ENCODE data around the gene TMEM72.

The TMEM72 gene

DNA sequence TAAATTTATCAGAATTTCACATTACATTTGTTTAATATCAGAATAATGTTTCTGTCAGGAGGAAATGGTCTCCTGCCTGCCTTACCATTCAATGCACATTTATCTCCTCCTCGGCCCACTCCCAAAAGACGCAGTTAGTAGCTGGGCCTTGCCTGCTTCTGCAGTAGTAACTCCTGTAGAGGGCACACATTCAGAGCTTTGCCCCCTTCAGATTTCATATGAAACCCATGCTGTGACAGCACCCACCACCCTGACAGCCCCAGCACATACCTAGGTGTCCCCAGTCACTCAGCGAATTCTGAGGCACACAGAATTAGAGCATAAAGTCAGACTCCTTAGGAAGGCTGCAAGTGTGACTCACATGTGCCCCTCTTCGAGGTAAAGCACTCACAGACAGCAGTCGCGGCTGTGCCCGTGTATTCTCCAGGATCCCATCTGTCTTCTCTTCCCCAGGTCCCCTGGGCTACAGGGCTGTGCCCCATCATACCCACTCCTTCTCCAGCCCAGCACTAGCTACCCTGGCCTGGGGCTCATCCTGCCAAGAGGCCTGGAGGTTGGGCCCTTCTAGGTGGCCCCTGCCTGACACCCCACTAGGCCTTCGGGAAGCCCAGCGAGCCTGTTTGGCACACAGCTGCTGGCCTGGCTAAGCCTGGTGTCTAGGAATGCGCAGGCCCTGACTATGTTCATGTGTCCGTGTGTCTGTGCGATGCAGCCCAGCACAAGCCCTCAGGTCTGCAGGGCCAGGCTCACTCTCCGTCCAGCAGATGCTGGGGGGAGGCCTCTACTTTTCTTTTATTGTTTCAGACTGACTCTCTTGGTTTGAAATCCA is 72.1 kb downstream of the TMEM72 start:
- H3K9ac ChIP-seq (ENCODE audit: low read length): no peak overlapping the region
- peaks cover 6 to 10% of the 10 kb centered on the region in 2 experiments for H3K36me3 ChIP-seq (ENCODE audit: control insufficient read depth in 1 of 2, insufficient read depth in 2 of 2, low read length in 2 of 2)
- WGBS (ENCODE audit: extremely low coverage, insufficient coverage, insufficient read length): no CpG with 5 or more reads among the region's 13 CpGs
- peak overlapping the region; percentile 64 for H4K91ac ChIP-seq (ENCODE audit: low read depth, low read length)
- H4K8ac ChIP-seq (ENCODE audit: low read depth, low read length): no peak overlapping the region
- no peak overlapping the region for H2BK5ac ChIP-seq (ENCODE audit: low read depth, low read length, poor library complexity)
- H3K4me1 ChIP-seq (ENCODE audit: control insufficient read depth in 1 of 2, insufficient read depth in 2 of 2, low read length in 2 of 2): peaks cover 30 to 37% of the 10 kb centered on the region in 2 experiments
- no peaks in the 10 kb centered on the region for H3K9me3 ChIP-seq (ENCODE audit: insufficient read depth, low read depth, low read length)
- H3K18ac ChIP-seq (ENCODE audit: low read length): peak overlapping the region; percentile 39
- peaks cover 2% of the 10 kb centered on the region for H3K79me2 ChIP-seq (ENCODE audit: control insufficient read depth, insufficient read depth, low read length, poor library complexity)
- H3K14ac ChIP-seq (ENCODE audit: low read length): peak overlapping the region; percentile 18
- DNase-seq: no peak
- H2BK120ac ChIP-seq (ENCODE audit: insufficient read depth, low read length, poor library complexity): peak overlapping the region; percentile 17
- H2AK5ac ChIP-seq (ENCODE audit: low read length): peak overlapping the region; percentile 59
- H3K79me1 ChIP-seq (ENCODE audit: low read length): peaks cover 34% of the 10 kb centered on the region
- H2BK12ac ChIP-seq (ENCODE audit: low read length): peak overlapping the region; percentile 47
- no peak overlapping the region for H3K4ac ChIP-seq (ENCODE audit: low read depth, low read length)
- no peak overlapping the region for H4K12ac ChIP-seq (ENCODE audit: low read depth, low read length)
- no peak overlapping the region for H3K23ac ChIP-seq (ENCODE audit: low read length)
- no peak overlapping the region for H3K4me2 ChIP-seq (ENCODE audit: low read length)
- H2AFZ ChIP-seq (ENCODE audit: insufficient read depth, low read length, poor library complexity): no peak overlapping the region
- no peaks in the 10 kb centered on the region for H3K27me3 ChIP-seq (ENCODE audit: insufficient read depth, low read length)
- H3K27ac ChIP-seq (ENCODE audit: low read depth, low read length): no peak overlapping the region
- H3K4me3 ChIP-seq (ENCODE audit: low read depth, low read length): no peak overlapping the region

DNA sequence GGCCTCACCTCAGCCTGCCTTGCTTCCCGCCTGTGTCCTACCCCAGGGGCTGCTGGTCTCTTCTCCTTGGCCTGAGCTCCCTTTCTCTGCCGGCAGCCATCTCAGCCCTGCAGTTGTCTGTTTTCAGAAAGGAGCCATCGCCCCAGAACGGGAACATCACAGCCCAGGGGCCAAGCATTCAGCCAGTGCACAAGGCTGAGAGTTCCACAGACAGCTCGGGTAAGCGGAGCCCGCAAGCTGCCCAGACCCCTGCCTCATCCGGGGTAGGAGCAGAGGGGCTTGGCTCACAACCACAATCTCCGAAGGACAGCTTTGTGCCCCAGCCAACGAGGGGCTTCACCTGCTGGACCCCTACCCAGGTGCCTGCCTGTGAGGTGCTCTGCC is 72.8 kb downstream of the TMEM72 start:
- Histone ChIP-seq H3K4me2 (ENCODE audit: low read length) (no peak overlapping the region), H3K27ac (ENCODE audit: low read depth, low read length) (no peak overlapping the region), H2AK5ac (ENCODE audit: low read length) (peak overlapping the region; percentile 61), H3K4me3 (ENCODE audit: low read depth, low read length) (no peak overlapping the region), H4K8ac (ENCODE audit: low read depth, low read length) (no peak overlapping the region), H3K14ac (ENCODE audit: low read length) (peak overlapping the region; percentile 1), H3K23ac (ENCODE audit: low read length) (no peak overlapping the region), H3K9ac (ENCODE audit: low read length) (no peak overlapping the region), H2BK5ac (ENCODE audit: low read depth, low read length, poor library complexity) (no peak overlapping the region), H3K79me2 (ENCODE audit: control insufficient read depth, insufficient read depth, low read length, poor library complexity) (peaks cover 2% of the 10 kb centered on the region), H3K4ac (ENCODE audit: low read depth, low read length) (no peak overlapping the region), H3K18ac (ENCODE audit: low read length) (peak overlapping the region; percentile 39), H2AFZ (ENCODE audit: insufficient read depth, low read length, poor library complexity) (no peak overlapping the region), H2BK120ac (ENCODE audit: insufficient read depth, low read length, poor library complexity) (no peak overlapping the region), H2BK12ac (ENCODE audit: low read length) (peak overlapping the region; percentile 10), H4K91ac (ENCODE audit: low read depth, low read length) (peak overlapping the region; percentile 21), H3K79me1 (ENCODE audit: low read length) (peaks cover 30% of the 10 kb centered on the region), H3K27me3 (ENCODE audit: insufficient read depth, low read length) (no peaks in the 10 kb centered on the region), H3K36me3 (ENCODE audit: control insufficient read depth in 1 of 2, insufficient read depth in 2 of 2, low read length in 2 of 2) (peaks cover 9 to 10% of the 10 kb centered on the region in 2 experiments), H3K4me1 (ENCODE audit: control insufficient read depth in 1 of 2, insufficient read depth in 2 of 2, low read length in 2 of 2) (peaks cover 25 to 33% of the 10 kb centered on the region in 2 experiments), H3K9me3 (ENCODE audit: insufficient read depth, low read depth, low read length) (no peaks in the 10 kb centered on the region), H4K12ac (ENCODE audit: low read depth, low read length) (no peak overlapping the region)
- no CpG with 5 or more reads among the region's 10 CpGs for WGBS (ENCODE audit: extremely low coverage, insufficient coverage, insufficient read length)
- DNase-seq: no peak

DNA sequence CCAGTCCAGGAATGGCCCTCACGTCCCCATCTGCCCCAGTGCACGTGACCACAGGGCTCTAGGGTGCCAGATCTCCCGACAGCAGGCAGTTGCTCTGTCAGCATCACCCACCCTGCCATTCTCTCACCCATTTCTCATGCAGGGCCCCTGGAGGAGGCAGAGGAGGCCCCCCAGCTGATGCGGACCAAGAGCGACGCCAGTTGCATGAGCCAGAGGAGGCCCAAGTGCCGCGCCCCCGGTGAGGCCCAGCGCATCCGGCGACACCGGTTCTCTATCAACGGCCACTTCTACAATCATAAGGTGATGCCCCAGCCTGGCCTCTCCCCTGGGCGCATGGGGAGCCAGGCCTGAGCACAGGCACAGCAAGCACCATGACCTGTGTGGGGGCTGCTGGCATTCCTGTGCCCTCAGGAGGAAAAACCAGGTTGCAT is 73.5 kb downstream of the TMEM72 start:
- no CpG with 5 or more reads among the region's 15 CpGs for WGBS (ENCODE audit: extremely low coverage, insufficient coverage, insufficient read length)
- no peak overlapping the region for H2BK12ac ChIP-seq (ENCODE audit: low read length)
- no peak overlapping the region for H3K18ac ChIP-seq (ENCODE audit: low read length)
- no peak overlapping the region for H3K14ac ChIP-seq (ENCODE audit: low read length)
- peaks cover 22% of the 10 kb centered on the region for H3K79me1 ChIP-seq (ENCODE audit: low read length)
- peaks cover 11 to 13% of the 10 kb centered on the region in 2 experiments for H3K36me3 ChIP-seq (ENCODE audit: control insufficient read depth in 1 of 2, insufficient read depth in 2 of 2, low read length in 2 of 2)
- no peak overlapping the region for H4K12ac ChIP-seq (ENCODE audit: low read depth, low read length)
- H3K4me3 ChIP-seq (ENCODE audit: low read depth, low read length): no peak overlapping the region
- no peak overlapping the region for H2BK120ac ChIP-seq (ENCODE audit: insufficient read depth, low read length, poor library complexity)
- H3K4me1 ChIP-seq (ENCODE audit: control insufficient read depth in 1 of 2, insufficient read depth in 2 of 2, low read length in 2 of 2): peaks cover 17 to 25% of the 10 kb centered on the region in 2 experiments
- H3K27ac ChIP-seq (ENCODE audit: low read depth, low read length): no peak overlapping the region
- peaks cover 2% of the 10 kb centered on the region for H3K79me2 ChIP-seq (ENCODE audit: control insufficient read depth, insufficient read depth, low read length, poor library complexity)
- H4K91ac ChIP-seq (ENCODE audit: low read depth, low read length): no peak overlapping the region
- H3K4me2 ChIP-seq (ENCODE audit: low read length): no peak overlapping the region
- H2BK5ac ChIP-seq (ENCODE audit: low read depth, low read length, poor library complexity): no peak overlapping the region
- no peak overlapping the region for H4K8ac ChIP-seq (ENCODE audit: low read depth, low read length)
- H2AFZ ChIP-seq (ENCODE audit: insufficient read depth, low read length, poor library complexity): peak overlapping the region; percentile 9
- DNase-seq: no peak
- H2AK5ac ChIP-seq (ENCODE audit: low read length): no peak overlapping the region
- no peak overlapping the region for H3K9ac ChIP-seq (ENCODE audit: low read length)
- no peak overlapping the region for H3K4ac ChIP-seq (ENCODE audit: low read depth, low read length)
- H3K27me3 ChIP-seq (ENCODE audit: insufficient read depth, low read length): no peaks in the 10 kb centered on the region
- no peaks in the 10 kb centered on the region for H3K9me3 ChIP-seq (ENCODE audit: insufficient read depth, low read depth, low read length)
- no peak overlapping the region for H3K23ac ChIP-seq (ENCODE audit: low read length)

DNA sequence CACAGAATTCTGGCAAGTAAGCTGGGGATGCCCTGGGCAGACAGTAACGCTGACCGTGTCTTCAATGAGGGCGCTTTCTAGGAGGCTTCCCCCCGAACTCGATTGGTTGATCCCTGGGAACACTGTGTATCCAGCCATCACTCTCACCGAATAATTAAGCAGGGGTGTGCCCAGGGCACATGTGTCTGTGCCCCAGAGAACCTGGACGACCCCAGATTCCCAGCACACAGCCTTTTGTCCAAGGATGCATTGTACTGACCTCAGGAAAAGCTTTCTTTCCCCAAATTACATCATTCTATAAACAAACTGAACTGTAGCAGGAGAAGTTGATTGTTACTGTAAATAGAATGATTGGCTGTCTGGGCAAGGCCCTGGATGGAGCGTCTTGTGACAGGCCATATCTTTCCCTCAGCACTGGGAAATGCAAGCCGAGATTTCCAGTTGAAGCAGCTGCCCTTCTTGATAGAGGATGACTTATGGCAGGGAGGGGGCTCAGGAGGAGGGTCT is 74.1 kb downstream of the TMEM72 start:
- Histone ChIP-seq H4K12ac (ENCODE audit: low read depth, low read length) (no peak overlapping the region), H3K4me2 (ENCODE audit: low read length) (no peak overlapping the region), H3K36me3 (ENCODE audit: control insufficient read depth in 1 of 2, insufficient read depth in 2 of 2, low read length in 2 of 2) (peaks cover 11 to 13% of the 10 kb centered on the region in 2 experiments), H3K27ac (ENCODE audit: low read depth, low read length) (no peak overlapping the region), H2BK120ac (ENCODE audit: insufficient read depth, low read length, poor library complexity) (no peak overlapping the region), H2BK5ac (ENCODE audit: low read depth, low read length, poor library complexity) (no peak overlapping the region), H2AFZ (ENCODE audit: insufficient read depth, low read length, poor library complexity) (no peak overlapping the region), H3K9me3 (ENCODE audit: insufficient read depth, low read depth, low read length) (no peaks in the 10 kb centered on the region), H3K27me3 (ENCODE audit: insufficient read depth, low read length) (no peaks in the 10 kb centered on the region), H3K18ac (ENCODE audit: low read length) (no peak overlapping the region), H3K4me1 (ENCODE audit: control insufficient read depth in 1 of 2, insufficient read depth in 2 of 2, low read length in 2 of 2) (peaks cover 13 to 22% of the 10 kb centered on the region in 2 experiments), H3K4ac (ENCODE audit: low read depth, low read length) (no peak overlapping the region), H4K8ac (ENCODE audit: low read depth, low read length) (no peak overlapping the region), H3K23ac (ENCODE audit: low read length) (no peak overlapping the region), H3K79me1 (ENCODE audit: low read length) (peaks cover 17% of the 10 kb centered on the region), H2AK5ac (ENCODE audit: low read length) (no peak overlapping the region), H3K9ac (ENCODE audit: low read length) (no peak overlapping the region), H2BK12ac (ENCODE audit: low read length) (no peak overlapping the region), H3K14ac (ENCODE audit: low read length) (no peak overlapping the region), H3K4me3 (ENCODE audit: low read depth, low read length) (no peak overlapping the region), H4K91ac (ENCODE audit: low read depth, low read length) (peak overlapping the region; percentile 14), H3K79me2 (ENCODE audit: control insufficient read depth, insufficient read depth, low read length, poor library complexity) (peaks cover 2% of the 10 kb centered on the region)
- WGBS (ENCODE audit: extremely low coverage, insufficient coverage, insufficient read length): no CpG with 5 or more reads among the region's 9 CpGs
- DNase-seq: no peak

Measured in trophoblast cell (in vitro differentiated cells and primary cell).